GM10266 (cell line): ENCODE results near the gene IFNLR1.

Experiments
- DNase-seq: peaks from one replicate; pipeline ENCODE4 v3.0.0; 2012; ENCODE audit errors: extremely low spot score
- TF ChIP-seq, protein P1 (sequence below): IDR thresholded peaks from 2 replicates; pipeline ENCODE4 v1.5.1; 2012; ENCODE audit warnings: mild to moderate bottlenecking, low read depth; ENCODE audit not compliant: control insufficient read depth, insufficient read depth; ENCODE audit errors: missing control alignments

IFNLR1 gene

DNA sequence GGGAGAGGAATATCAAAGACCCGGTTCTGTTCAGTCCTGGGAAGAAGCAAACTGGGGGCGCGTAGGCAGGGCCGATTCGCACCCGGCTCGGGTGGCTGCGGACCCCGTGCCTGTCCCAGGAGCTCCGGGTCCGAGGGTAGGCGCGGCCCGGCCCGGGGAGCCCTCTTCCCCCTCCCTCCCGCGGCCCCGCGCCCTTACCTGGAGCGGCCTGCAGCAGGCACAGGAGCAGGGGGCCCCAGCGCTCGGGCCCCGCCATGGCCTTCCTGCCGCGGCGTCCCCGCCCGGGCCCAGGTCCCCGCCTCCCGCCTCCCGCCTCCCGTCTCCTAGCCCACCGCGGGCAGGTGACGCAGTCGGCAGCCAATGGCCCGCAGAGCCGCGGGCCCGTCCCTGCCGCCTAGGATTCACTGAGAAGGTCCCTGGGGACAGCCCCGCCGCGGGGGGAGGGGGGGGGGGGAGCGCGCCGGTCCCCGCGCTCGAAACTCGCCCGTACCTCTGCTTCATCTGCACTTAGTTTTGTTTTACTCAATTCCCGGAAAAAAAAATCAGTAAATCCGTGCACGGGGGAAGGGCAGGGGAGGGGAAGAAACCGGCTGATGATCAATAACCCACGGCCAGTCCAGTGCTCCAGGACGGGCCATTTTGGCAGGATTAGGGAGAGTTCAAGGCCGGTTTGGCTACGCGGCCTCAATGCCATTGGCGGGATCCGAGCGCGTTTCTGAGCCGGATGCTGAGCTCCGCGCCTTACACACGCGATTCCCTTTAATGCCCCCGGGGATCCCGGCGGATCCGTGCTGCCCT is at the start of gene IFNLR1:
IFNLR1 (minus strand) TSS at position 297 of the 798 bp plus-strand sequence; CDS start at position 256, 41 bp downstream.
- TF ChIP-seq, protein P1, sequence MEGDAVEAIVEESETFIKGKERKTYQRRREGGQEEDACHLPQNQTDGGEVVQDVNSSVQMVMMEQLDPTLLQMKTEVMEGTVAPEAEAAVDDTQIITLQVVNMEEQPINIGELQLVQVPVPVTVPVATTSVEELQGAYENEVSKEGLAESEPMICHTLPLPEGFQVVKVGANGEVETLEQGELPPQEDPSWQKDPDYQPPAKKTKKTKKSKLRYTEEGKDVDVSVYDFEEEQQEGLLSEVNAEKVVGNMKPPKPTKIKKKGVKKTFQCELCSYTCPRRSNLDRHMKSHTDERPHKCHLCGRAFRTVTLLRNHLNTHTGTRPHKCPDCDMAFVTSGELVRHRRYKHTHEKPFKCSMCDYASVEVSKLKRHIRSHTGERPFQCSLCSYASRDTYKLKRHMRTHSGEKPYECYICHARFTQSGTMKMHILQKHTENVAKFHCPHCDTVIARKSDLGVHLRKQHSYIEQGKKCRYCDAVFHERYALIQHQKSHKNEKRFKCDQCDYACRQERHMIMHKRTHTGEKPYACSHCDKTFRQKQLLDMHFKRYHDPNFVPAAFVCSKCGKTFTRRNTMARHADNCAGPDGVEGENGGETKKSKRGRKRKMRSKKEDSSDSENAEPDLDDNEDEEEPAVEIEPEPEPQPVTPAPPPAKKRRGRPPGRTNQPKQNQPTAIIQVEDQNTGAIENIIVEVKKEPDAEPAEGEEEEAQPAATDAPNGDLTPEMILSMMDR, result no peak
- peak; percentile 94 for DNase-seq

DNA sequence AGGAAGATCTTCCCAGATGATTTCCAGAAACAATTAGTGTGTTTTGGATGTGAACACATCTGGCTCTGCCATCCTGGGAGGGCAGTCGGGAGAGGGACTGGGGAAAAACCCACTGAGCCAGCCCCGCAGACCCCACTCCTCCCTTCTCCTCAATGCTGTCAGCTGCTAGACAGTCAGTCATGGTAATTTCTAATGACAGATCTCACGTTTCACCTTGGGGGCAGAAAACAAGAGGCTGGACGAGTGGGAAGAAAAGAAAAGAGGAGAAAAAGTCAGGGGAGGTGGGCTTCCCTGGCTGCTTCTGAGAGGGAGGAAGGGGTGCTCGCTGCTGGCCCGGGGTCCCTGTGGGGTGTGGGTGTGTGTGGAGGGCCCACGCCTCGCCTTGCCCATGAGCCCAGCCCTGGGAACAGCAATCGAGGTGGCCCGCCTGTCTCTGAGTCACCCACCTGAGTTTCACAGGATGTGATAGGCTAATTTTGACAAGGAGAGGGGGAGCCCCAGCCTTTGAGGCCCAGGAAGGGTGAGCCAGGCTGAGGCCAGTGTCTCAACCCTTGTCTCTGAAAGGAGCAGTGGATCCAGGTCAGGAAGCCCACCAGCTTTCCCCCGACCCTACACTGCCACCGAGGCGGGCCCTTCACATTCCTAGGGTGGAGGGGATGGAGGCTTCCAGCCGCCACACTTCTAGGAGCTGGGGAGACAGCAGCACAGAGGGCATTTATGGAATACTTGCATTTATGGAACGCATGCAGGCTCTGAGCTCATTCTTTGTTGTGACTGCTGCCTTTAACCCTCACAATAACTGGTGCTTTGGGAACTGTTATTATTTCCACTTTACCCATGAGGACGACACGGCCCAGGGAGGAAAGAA is 49.1 kb upstream of the IFNLR1 start:
- DNase-seq, result peak; percentile 61
- TF ChIP-seq, protein P1, result no peak

DNA sequence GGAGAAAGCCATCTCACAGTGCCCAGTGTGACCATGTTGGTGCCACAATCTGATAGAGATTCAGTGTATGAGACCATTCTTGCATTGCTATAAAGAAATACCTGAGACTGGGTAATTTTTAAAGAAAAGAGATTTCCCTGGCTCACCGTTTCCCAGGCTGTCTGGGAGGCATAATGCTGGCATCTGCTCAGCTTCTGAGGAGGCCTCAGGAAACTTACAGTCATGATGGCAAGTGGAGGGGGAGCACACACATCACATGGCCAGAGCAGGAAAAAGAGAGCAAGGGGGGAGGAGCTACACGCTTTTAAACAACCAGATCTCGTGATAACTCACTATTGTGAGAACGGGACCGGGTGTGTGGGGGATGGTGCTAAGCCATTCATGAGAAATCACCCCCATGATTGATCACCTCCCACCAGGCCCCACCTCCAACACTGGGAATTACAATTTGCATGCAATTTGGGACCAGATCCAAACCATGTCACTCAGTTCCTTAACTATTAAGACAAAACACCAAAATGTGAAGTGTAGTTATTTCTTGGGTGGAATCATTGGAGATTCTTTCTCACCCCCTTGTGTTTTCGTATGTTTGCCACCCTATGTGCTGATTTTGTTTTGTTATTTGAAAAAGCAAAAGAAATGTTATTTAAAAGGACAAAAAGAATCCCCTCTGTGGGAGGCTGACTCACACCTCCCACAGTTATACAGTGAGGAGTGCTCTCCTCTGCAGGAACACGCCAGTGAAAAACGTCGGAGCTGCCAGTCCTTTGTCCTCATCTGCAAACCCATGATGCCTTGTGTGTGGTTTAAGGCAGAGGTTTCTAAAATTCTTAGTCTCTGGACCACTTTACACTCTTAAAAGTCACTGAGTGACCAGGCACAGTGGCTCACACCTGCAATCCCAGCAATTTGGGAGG is 46.9 kb upstream of the IFNLR1 start:
- TF ChIP-seq, protein P1, result no peak
- DNase-seq, result no peak

DNA sequence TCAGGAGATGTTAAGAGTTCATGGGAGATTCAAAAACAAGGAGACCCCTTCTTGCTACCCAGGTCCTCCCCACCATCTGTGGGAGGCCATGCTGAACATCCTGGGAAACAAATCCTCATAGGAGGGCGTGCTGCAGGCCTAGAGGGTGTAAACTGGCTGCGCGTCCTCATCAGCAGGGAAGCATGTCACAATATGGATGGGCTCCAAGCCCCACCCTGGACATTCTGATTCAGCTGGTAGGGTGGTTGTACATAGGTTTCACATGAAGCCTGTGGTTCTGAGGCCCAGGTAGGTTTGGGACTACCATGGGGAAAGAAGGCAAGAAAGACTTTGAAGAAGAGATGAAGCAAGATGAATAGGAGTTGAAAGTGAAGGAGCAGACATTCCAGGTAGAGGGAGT is 44.6 kb upstream of the IFNLR1 start:
- no peak for DNase-seq
- TF ChIP-seq, protein P1, result no peak

DNA sequence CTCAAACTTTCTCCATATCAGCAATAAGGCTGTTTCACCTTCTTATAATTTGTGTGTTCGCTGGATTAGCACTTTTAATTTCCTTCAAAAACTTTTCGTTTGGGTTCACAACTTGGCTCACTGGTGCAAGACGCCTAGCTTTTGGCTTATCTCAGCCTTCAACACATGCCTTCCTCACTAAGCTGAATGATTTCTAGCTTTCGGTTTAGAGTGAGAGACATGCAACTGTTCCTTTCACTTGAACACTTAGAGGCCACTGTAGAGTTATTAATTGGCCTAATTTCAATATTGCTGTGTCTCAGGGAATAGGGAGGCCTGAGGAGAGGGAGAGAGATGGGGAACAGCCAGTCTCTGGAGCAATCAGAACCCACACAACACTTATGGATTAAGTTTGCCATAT is 41.2 kb upstream of the IFNLR1 start:
- no peak for DNase-seq
- TF ChIP-seq, protein P1, result no peak

DNA sequence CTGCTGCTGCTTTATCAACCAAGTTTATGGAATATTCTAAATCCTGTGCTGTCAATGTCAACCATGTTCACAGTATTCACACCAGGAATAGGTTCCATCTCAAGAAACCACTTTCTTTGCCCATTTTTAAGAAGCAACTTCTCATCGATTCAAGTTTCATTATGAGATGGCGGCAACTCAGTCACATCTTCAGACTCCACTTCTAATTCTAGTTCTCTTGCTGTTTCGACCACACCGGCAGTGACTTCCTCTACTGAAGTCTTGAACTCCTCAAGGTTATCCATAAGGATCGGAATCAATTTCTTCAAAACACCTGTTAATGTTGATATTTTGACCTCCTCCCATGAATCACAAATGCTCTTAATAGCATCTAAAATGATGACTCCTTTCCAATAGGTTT is 39.7 kb upstream of the IFNLR1 start:
- DNase-seq, result no peak
- TF ChIP-seq, protein P1, result no peak
